ENCODE measurements around the gene PREX1.

- TF ChIP-seq CTCF (IDR thresholded peaks at IDR 0.05 in 8 of 11, conservative IDR thresholded peaks at IDR 0.05 in 3 of 11) (no peak), POLR2AphosphoS5 (IDR thresholded peaks at IDR 0.05) (no peak), POLR2A (IDR thresholded peaks at IDR 0.05) (no peak)
These were observed 100.6 kb downstream of the PREX1 start for GRCh38 chr20:48727226-48727625.

Data from spleen (tissue), 7 donors.